DMS53 (cell line): Measurements from ENCODE around the gene COPS9.
A peak's percentile ranks its signal among the peaks of the same experiment; 100 is the strongest.

ENCODE experiments used
- DNase-seq: peaks from one replicate; lab custom pipeline; 2025; lab: John Stamatoyannopoulos, UW

The COPS9 gene

DNA sequence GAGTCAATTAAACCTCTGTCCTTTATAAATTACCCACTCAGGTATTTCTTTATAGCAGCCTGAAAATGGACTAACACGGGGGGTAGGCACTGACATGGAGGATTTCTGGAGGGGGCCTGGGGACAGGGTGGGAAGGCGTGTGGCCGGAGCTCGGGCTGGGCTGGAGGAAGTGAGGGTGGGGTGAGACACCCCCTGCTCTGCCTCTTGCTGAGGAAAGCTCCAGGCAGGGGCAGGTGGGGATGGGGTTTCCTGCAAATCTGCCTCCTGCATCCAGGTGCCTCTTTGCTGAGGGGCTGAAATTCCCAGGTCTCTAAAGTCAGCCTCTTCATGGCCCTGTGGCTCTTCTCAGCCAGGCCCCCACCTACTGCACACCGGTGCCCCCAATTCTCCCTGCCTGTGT is 30.1 kb upstream of the COPS9 start:
- no peak for DNase-seq

DNA sequence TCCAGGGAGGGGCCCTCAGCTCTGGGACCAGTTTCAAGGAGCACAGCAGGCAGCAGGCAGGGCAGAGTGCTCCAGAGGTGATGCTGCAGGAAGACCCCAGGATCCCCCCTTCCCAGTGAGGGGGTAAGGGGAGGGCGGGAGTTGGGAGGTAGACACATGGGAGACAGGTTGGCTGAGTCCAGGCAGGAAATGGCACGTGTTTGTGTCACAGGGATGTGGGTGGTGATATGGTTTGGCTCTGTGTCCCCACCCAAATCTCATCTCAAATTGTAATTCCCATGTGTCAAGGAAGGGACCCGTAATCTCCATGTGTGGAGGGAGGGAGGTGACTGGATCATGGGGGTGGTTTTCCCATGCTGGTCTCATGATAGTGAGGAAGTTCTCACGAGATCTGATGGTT is 29.6 kb upstream of the COPS9 start:
- DNase-seq: no peak

DNA sequence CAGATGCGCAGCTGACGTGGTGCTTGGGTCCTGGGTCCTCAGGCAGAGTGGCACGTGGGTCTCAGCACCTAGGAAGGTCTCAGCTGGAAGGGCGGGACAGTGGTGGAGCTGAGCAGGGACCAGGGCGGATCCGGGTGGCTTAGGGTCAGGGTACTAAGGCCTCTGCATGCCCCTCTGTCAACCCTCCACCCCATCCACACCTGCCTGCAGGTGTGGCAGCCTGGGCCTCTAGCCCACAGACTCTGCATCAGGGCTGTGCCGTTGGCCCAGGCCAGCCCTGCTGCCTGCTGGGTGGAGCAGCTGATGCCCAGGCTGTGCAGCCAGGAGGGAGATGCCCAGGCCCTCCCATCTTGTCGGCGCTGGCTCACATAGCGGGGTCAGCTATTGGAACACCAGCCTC is 28.9 kb upstream of the COPS9 start:
- DNase-seq: no peak

DNA sequence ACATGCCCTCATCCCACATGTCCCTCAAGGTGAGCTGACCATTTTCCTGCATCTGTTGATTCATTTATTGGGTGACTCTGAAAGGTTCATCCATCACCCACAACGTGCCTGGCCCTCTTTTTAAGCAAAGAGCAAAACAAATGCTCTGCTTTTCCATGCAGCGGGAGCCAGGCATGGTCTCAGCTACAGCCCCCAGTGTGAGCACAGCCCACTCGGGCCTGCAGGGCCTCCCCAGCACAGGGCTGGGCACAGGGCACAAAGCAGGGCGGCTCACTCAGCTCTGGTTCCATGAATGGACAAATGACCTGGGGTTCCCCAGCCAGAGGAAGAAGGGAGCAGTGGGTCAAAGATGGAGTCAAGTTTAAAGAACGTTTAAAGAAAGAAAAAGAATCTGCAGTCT is 28.5 kb upstream of the COPS9 start:
- DNase-seq: no peak

DNA sequence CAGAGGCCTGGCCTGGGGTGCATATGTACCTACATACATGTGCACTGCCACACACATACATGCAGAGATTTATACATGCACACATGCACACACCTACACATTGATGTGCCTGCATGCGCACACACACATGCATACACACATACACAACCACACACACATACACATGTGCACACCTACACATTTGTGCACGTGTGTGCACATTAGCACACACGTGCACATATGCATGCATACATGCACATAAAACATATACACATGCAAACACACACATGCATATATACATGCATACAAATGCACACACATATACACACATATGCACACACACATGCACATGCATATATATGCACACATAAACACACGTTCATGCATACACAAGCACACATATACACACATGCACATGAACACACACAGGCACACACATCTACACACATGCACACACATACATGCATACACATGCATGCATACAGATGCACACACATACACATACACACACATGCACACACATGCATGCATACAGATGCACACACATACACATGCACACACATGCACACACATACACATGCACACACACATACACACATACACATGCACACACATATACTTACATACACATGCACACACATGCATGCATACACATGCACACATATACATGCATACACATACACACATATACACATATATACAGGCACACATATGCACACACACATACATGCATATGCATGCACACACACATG is 27.9 kb upstream of the COPS9 start:
- DNase-seq: no peak

DNA sequence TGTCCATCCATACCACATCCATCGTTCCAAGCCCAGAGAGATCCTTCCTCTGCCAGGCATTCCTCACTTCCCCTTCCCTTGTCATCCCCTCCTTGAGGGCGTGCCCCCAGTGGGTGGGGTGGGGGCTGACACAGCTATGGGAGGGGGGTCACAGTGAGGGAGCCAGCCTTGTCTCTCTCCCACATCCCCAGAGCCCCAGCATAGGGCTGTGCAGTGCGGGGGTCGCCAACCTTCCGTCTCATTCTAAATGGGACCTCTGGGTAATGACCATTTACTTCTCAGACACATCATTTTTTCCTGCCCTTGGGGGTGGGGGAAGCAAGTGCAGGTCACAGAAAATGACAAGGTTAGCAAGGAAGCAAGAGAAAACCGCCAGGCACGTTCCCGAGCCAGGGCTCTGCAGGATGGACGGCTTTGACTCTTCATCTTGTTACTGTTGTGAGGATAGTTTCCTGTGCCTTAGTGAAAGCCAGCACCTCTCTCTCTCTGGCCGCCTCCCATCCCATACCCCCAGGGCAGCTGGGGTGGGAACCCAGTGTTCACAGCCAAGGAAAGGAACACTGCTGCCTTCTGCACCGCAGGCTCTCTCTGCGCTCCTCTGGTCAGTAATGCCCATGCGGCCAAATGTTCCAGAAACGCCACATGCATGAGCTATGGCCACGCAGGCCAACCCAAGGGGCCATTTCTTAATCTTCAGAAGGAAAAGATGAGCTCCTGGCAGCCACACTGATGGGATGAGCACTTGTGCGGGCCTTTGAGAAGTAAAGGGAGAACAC is 27.0 kb upstream of the COPS9 start:
- DNase-seq: no peak

DNA sequence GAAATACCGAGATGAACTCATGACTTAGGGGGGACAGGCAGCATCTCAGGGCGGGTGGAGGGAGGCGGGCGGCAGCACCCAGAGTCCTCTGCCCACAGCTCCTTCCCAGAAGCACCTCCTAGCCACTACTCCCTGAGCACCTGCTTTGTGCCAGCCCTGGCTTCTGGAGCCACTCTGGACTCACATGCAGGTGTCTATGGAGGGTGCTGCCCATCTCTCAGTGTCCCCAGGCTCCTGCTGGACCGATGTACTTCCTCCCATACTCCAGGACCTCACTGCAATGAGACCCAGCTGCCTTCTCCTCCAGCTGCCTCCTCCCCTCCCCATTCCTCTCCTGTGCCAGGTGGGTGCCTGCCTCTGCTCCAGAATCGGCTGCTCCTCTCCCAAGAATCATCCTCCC is 26.4 kb upstream of the COPS9 start:
- DNase-seq: no peak

DNA sequence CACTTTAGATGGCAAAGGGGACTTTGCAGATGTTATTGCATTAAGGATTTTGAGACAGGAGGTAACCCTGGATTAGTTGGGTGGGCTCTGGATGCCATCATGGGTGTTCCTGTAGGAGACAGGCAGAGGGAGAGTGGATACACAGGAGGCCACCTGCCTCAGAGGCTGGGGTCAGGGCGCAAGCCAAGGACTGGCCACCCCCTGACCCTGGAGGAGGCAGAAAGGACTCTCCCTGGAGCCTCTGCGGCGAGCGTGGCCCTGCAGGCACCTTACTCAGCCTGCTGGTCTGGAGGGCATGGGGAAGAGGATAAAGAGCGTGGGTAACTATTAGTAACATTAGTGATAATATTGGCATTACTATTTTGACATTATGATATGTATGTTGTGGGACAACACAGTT is 25.9 kb upstream of the COPS9 start:
- no peak for DNase-seq

DNA sequence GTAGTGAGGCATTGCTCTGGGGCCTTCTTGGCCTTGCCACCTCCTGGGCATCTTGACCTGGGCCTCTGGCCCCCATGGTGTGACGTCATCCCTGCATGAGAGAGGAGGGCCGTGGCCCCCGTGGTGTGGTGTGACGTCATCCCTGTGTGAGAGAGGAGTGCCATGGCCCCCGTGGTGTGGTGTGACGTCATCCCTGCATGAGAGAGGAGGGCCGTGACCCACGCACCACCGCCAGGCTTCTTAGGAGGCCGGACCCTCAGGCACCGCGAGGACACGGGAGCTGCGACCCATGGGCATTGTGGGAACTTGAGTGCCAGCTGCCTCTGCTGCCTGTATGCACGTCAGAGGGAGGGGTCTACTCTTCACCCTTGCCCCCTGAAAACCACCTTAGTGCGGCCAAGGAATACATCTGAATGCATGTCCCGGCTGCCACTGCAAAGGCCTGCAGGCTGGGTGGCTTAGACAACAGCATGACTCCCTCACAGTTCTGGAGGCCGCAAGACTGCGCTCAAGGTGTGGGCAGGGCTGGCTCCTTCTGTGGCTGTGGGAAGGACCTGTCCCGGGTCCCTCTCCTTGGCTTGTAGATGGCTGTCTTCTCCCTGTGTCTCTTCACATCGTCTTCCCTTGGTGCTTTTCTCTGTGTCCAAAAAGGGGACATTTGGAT is 25.1 kb upstream of the COPS9 start:
- DNase-seq: no peak

DNA sequence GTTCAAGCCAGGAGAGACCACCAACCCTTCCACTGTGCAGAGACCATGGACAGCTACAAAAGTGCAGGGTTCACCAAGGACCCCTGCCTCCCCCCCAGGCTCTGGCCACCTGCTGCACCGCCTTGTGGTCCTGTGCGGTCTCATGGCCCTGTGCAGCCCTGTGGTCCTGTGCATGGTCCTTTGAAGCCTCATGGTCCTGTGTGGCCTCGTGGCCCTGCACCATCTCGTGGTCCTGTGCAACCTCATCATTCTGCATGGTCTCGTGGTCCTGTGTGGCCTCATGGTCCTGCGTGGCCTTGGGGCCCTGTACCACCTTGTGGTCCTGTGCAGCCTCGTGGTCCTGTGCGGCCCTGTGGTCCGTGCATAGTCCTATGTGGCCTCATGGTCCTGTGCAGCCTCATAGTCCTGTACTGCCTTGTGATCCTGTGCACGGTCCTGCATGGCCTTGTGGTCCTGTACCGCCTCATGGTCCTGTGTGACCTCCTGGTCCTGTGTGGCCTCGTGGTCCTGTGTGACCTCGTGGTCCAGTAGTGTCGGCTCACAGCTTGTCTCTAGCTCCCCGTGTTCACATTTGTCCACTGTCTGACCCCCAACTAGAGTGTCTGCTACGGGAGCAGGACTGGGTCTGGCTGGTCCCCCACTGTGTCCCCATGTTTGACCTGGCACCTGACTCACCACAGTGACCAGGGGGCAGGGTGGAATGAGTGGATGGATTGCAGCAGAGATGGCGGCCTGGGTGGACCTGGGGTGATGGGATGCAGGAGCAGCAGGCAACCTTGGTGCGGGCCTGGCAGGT is 24.4 kb upstream of the COPS9 start:
- DNase-seq: no peak

DNA sequence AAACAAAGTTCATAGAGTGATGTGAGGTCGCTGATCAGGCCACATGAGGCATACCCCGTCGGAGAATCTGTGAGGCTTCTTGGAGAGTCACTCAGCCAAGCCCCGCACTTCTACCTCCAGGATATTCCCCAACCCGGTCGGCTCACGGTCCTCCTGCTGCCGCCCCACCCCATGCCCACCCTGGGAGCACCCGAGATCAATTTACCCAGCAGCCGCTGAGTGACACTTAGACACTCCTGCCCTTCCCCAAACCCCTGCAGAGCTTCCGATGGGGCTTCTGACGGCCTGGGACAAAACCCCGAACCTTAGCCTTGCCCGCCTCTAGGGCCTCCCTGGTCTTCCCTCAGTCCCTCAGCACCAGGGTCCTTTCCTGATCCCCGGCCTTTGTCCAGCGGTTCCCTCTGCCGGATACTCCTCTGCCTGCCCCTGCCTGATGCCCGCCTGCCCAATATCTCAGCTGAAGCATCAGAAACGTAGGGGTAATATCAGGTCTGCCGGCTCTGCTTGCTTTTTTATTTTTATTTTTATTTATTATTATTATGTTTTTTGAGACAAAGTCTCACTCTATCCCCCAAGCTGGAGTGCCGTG is 23.2 kb upstream of the COPS9 start:
- DNase-seq: no peak

DNA sequence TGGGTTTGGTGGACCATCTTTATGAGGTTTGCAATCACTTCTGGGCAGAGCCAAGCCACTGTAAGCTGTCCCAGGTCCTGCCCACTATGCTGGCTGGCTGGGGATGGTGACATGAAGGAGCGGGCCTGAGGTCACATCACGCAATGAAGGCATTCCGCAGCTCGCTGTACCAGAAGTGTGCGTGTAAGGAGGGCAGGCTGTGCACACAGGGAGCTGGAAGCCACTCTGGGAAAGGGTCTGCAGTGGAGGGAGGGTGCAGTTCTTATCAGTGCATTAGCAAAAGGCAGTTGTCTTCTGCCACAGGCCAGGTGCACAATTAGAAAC is 21.0 kb upstream of the COPS9 start:
- no peak for DNase-seq

DNA sequence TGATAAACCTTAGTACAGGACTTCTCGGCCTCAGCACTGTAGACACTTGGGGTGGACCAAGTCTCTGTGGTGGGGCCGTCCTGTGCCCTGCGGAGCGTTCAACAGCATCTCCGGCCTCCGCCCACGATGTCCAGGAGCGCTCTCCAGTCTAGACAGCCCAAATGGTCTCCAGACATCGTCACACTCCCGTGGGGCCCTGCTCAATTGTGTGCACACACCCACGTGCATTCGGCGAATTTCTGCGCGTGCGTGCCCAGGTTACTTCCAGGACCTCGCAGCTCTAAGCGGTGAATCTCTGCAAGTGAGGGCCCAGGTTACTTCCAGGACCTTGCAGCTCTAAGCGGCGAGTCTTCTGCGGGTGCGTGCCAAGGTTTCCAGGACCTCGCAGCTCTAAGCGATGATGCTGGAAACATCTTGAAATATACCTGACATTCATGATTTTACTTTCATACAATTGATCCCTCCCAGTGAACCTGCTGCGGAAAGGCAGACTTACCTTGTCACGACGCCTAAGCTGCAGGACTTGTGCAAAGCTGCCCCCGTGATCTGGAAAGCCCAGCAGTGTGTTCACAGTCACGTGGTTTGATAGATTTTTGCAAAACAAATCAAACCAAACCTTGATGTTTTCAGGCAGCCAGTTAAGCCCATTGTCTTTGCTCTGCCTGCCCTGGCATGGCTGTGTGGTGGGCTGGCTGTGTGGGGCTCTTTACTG is 20.5 kb upstream of the COPS9 start:
- DNase-seq: no peak

DNA sequence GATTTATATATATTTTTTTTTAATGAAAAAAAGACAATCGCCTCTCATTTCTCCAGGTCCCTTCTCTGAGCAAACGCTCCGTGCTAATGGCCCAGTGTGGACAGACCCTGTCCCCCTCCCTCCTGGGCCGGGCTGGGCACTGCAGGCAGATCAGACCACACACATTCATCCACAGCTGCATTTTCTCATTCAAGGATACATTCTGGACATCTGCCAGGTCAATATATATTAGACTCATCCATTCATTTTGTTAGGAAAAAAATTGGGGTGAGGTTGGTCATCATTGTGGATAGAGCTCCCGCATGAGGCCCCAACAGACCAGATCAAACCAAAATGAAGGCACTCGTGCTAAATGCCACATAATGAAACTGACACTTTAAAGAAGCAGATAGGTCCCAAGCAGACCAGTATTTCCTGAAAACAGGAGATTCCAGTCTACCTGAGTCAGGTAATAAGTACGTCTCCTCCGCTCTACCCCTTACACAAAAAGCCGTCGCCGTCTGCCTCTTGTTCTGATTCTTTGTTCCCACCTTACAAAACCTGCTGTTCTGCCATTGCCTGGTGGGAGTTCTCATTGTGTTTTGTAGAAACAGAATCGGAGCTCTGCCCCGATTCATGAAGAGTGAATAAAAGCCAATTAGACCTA is 19.8 kb upstream of the COPS9 start:
- DNase-seq: no peak

DNA sequence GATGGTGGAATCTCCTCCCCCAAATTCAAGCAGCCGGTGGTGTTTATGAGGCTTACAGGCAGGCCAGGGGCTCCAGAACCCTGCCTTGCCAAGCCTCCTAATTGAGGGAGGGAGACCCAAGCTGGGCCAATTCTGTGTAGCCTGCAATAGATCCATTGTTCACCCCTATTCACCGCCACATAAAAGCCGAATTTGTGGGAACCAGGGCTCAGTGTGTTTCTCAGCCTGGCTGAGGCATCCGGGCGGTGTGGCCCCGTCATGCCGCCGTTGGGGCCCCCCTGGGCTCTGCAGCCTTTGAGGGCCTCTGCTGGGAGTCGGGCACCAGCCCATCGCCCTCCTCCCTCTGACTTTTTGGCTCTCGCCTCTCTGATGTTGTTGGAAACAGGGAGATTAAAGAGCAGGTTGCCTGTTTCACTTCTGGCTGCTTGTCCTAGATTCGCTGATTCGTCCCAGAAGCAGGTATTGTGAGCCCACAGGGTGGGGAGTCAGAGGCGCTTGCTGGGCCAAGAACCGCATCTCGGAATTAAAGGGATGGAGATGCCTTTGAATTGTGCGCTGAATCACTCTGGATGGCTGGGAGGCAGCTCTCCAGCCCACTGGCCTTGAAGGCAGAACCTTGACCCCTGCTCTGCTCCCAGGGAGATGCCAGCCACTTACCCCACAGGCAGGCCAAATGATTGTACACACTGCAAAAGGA is 19.1 kb upstream of the COPS9 start:
- DNase-seq: no peak

DNA sequence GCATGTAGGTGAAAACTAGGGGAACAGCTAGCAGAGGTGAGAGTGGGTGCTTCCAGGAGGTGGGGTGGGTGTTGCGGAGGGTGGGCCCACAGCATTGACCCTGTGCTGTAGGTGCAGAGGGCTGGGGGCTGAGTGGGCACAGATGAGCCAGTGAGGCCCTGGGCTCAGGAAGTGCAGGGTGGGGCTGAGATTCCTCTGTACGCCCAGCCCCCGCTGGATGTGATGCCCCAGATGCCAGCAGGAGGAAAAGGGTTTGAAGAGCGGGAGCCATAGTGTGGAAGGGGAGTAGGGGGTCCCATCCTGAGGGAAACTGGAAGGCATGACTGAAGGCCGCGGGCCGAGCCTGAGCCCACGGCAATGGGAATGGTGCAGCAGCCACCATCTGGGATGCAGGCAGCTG is 18.5 kb upstream of the COPS9 start:
- DNase-seq: no peak

DNA sequence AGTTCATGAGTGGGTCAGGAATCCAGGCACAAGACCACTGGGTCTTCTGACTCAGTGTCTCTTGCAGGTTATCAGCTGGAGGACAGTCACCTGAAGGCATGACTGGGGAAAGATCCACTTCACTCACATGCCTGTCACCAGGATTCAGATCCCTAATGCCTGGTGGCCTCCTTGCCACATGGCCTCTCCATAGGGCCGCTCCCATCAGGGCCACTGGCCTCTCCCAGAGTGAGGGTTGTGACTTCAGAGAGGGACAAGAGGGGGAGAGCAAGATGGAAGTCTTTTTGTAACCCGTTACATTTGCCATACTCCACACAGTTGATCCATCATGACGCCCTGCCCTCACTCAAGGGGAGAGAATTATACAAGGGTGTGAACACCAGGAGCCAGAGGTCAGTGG is 17.3 kb upstream of the COPS9 start:
- no peak for DNase-seq

DNA sequence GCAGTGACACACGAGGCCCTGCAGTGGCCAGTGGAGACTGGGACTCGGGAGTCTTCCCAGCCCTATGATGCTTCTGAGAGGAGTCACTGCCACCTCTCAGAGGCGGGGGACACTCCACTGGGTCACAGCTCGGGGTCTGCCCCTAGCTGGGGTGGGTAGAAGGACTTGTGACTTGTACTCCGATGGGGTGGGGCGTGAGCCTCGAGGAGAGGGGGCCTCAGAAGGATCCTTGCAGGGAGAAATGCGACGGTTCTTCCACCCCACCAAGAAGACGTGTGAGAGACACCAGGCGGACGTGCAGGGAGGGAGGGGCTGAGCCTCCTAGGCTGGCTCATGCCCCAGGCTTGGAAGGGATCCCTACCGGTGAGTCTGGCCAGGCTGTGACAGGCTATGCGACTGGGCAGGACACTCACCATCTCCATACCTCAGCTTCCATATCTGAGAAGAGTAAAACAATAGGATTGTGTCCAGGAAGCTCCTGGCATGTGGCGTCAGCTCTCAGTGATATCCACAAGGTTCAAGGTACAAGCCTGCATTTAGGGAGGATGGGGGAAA is 15.4 kb upstream of the COPS9 start:
- DNase-seq: no peak

DNA sequence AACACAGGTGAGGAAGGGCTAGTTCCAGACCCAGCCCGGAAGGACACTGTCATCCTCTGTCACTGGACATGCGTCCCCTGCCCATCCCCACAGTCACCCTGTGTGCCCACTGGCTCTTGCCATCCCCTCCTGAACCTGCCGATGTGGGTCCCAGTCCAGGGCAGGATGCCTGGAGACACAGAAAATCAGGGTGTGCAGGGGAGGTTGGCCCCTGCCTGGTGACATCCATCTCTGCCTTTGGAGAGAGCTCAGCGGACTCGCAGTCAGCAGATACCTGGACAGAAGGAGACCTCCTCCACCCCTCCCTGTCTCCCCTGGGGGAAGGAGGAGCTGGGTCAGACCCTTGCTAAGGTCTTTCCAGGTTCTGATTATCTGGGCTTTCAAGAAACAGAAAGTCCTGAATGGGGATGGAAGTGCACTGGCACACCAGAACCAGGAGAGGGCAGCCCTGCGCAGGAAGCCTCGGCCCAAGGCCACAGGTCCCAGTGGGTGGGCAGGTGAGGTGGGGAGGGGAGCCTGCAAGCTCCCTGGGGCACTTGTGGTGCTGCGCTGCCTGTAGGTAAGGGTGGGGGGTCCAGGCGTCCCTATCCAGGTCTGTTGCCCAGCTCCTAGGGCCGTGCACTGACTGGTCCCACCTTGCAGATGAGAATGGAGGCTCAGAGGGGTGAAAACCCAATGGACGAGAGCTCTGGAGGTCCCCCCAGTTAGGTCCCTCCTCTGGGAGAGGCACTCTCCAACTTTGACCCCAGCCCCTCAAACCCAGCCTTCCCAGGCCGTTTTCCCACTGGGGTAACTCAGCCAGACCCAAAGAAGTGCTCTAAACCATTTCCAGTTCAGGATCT is 14.1 kb upstream of the COPS9 start:
- DNase-seq: peak; percentile 60
